NAMALWA (cell line): ENCODE data around the gene ARHGEF19.

Experiments
- DNase-seq: peaks from one replicate; pipeline ENCODE4 v3.0.0-alpha.2; 2015; ENCODE audit warnings: low spot score

ARHGEF19 gene

DNA sequence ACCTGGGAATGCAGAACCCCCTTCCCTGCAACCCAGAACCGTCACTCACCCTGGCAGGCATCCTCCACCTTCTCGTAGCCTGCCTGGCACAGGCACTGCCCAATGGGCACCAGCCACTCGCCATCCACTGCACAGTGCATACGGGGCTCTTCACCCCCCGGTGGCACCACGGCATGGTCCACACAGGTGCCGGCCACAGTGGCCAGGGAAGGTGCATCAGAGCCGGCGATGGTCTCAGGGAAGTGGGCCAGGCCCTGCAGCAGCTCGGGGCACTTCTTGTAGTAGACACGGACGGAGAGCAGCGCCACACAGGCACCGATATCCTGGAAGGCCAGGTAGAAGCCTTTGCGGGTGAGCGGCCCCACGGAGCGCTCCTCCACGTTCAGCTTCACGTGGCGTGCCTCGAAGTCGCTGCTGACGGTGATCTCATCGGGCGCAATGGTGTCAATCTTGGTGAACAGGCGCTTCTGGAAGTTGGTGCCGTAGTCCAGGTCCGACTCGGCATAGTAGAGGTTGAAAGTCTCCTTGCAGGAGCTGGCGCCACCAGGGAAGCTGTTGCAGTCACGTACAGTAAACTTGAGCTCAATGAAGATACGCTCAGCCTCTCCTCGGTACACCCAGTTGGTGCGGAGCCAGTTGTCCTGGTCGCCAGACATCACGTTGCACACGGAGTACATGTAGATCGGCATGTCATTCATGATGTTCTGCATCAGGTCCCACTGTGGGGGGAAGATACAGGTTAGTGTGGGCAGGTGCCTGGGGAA, 63.9 kb downstream of the ARHGEF19 start:
- DNase-seq: no peak
